Neural cell (in vitro differentiated cells): ENCODE measurements around the gene QKI.

Experiments
- CTCF ChIP-seq: fragments of 450-650 bp; IDR thresholded peaks from 2 replicates; pipeline ENCODE4 v1.5.1; 2014; ENCODE audit warnings: antibody characterized with exemption, mild to moderate bottlenecking, moderate library complexity; ENCODE audit not compliant: poor library complexity, severe bottlenecking
- EP300 ChIP-seq: fragments of 450-650 bp; conservative IDR thresholded peaks from 2 replicates; pipeline ENCODE4 v1.6.1; 2014; ENCODE audit warnings: antibody characterized with exemption, mild to moderate bottlenecking, moderate library complexity; ENCODE audit not compliant: poor library complexity, severe bottlenecking
- POLR2AphosphoS5 ChIP-seq: IDR thresholded peaks from 2 replicates; pipeline ENCODE4 v1.6.1; 2012
- TAF1 ChIP-seq: IDR thresholded peaks from 2 replicates; pipeline ENCODE4 v1.6.1; 2012; ENCODE audit warnings: low read depth
- TF ChIP-seq, protein P1 (sequence below): IDR thresholded peaks from 2 replicates; pipeline ENCODE4 v1.6.1; 2012; ENCODE audit warnings: borderline replicate concordance

DNA sequence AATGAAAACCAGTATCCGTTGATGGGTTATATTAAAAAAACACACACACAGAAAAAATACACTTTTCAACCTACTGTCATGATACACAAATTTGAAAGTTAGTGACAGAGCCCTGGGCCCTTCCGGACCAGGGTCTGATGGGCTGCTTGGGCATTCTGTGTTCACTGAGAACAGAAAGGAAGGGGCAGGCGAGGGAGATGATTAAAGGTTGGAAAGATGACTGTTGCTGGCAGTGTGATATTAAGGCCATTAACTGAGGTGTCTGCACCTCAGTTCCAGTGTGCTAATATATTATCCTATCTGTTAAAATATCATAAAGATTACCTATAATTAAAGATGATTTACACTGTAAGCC lies 18.7 kb upstream of the QKI start:
- no peak for TF ChIP-seq CTCF
- no peak for TF ChIP-seq TAF1
- TF ChIP-seq, protein P1, sequence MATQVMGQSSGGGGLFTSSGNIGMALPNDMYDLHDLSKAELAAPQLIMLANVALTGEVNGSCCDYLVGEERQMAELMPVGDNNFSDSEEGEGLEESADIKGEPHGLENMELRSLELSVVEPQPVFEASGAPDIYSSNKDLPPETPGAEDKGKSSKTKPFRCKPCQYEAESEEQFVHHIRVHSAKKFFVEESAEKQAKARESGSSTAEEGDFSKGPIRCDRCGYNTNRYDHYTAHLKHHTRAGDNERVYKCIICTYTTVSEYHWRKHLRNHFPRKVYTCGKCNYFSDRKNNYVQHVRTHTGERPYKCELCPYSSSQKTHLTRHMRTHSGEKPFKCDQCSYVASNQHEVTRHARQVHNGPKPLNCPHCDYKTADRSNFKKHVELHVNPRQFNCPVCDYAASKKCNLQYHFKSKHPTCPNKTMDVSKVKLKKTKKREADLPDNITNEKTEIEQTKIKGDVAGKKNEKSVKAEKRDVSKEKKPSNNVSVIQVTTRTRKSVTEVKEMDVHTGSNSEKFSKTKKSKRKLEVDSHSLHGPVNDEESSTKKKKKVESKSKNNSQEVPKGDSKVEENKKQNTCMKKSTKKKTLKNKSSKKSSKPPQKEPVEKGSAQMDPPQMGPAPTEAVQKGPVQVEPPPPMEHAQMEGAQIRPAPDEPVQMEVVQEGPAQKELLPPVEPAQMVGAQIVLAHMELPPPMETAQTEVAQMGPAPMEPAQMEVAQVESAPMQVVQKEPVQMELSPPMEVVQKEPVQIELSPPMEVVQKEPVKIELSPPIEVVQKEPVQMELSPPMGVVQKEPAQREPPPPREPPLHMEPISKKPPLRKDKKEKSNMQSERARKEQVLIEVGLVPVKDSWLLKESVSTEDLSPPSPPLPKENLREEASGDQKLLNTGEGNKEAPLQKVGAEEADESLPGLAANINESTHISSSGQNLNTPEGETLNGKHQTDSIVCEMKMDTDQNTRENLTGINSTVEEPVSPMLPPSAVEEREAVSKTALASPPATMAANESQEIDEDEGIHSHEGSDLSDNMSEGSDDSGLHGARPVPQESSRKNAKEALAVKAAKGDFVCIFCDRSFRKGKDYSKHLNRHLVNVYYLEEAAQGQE, result no peak
- TF ChIP-seq EP300, result no peak
- TF ChIP-seq POLR2AphosphoS5, result no peak
